GM12878 (cell line): ENCODE data around the gene ZNF776. TPM values are rescaled to one million over a fixed set of nuclear protein-coding genes. Genes with fewer than 3 reads are reported as not detected.

Experiments
- ATAC-seq: fragments of 200-7000 bp; cut with Tn5 transposase; 3 replicates; pipeline ENCODE4 v1.9.1; 2020; ENCODE audit warnings: mild to moderate bottlenecking, moderate library complexity
- BruUV-seq: library from RNA; stranded (reverse); fragments of 400-500 nt; replicated peaks from 2 replicates; lab custom pipeline; 2021; lab: Mats Ljungman, UMichigan
- CTCF ChIA-PET: fragments of 300-600 bp; sonication (Branson Sonifier 250); formaldehyde crosslinking; extraction: SDS; loops from one replicate; lab custom pipeline; 2021; ENCODE audit warnings: inconsistent platforms; lab: Yijun Ruan, JAX
- POLR2A ChIA-PET: fragments of 350-600 bp; formaldehyde crosslinking; extraction: SDS; loops from one replicate; lab custom pipeline; 2021; ENCODE audit warnings: inconsistent platforms; lab: Charles Lee
- RAD21 ChIA-PET: fragments of 300-600 bp; sonication (Branson Sonifier 250); formaldehyde crosslinking; loops from one replicate; lab custom pipeline; 2023; ENCODE audit warnings: antibody characterized with exemption; ENCODE audit not compliant: unreplicated experiment; lab: Charles Lee
- SMC1A ChIA-PET: fragments of 300-600 bp; sonication (Branson Sonifier 250); formaldehyde crosslinking; loops from one replicate; lab custom pipeline; 2023; ENCODE audit not compliant: unreplicated experiment, uncharacterized antibody; lab: Charles Lee
- DNase-seq: peaks from one replicate; pipeline ENCODE4 v3.0.0-alpha.2; 2011; ENCODE audit warnings: low read depth, low spot score
- FAIRE-seq: peaks from 3 replicates; lab custom pipeline; 2011; peaks lifted over from hg19 to GRCh38; lab: Jason Lieb, UNC
- H2AFZ ChIP-seq: 2 replicates; pipeline ENCODE4 v1.6.0; 2011; ENCODE audit warnings: low read depth, low read length, control low read depth; ENCODE audit not compliant: control insufficient read depth
- H3K27ac ChIP-seq: 2 replicates; pipeline ENCODE4 v1.5.1; 2011; ENCODE audit warnings: control low read depth; ENCODE audit not compliant: control insufficient read depth, insufficient read depth
- H3K27me3 ChIP-seq, 2 experiments: replicated peaks in 1 of 2; 2 replicates each; pipeline versions ENCODE4 v1.6.0 to v1.6.1; 2011; ENCODE audit warnings: low read length in 1 of 2; ENCODE audit not compliant: control insufficient read depth in 2 of 2, insufficient read depth in 2 of 2
- H3K36me3 ChIP-seq, 2 experiments: 2 replicates each; pipeline ENCODE4 v1.5.1; 2011; ENCODE audit warnings: low read length in 1 of 2; ENCODE audit not compliant: control insufficient read depth in 2 of 2, insufficient read depth in 2 of 2
- H3K4me1 ChIP-seq: 2 replicates; pipeline ENCODE4 v1.6.1; 2011; ENCODE audit warnings: mild to moderate bottlenecking, low read length, moderate library complexity, mixed read lengths; ENCODE audit not compliant: control insufficient read depth, insufficient read depth
- H3K4me2 ChIP-seq: 2 replicates; pipeline ENCODE4 v1.6.0; 2011; ENCODE audit warnings: control low read depth; ENCODE audit not compliant: control insufficient read depth, insufficient read depth
- H3K4me3 ChIP-seq: fragments of 200-600 bp; sonication (generic); 2 replicates; pipeline ENCODE4 v1.5.1; 2016
- H3K79me2 ChIP-seq: 2 replicates; pipeline ENCODE4 v1.6.0; 2011; ENCODE audit warnings: low read length; ENCODE audit not compliant: control insufficient read depth, insufficient read depth
- H3K9ac ChIP-seq: 2 replicates; pipeline ENCODE4 v1.8.0; 2011; ENCODE audit warnings: low read length, control low read depth, mixed read lengths; ENCODE audit not compliant: control insufficient read depth, insufficient read depth
- H3K9me3 ChIP-seq: replicated peaks from 3 replicates; pipeline ENCODE4 v1.5.1; 2011; ENCODE audit warnings: mild to moderate bottlenecking, low read length; ENCODE audit not compliant: control insufficient read depth, insufficient read depth
- H4K20me1 ChIP-seq: 2 replicates; pipeline ENCODE4 v1.6.0; 2011; ENCODE audit not compliant: control insufficient read depth, insufficient read depth
- CBX5 ChIP-seq: sonication (generic); IDR thresholded peaks from 2 replicates; pipeline ENCODE4 v1.6.1; 2016; ENCODE audit warnings: low read depth, moderate library complexity, mild to moderate bottlenecking, inconsistent platforms
- CEBPB ChIP-seq, 2 experiments: fragments of 150-350 bp in 1 of 2; IDR thresholded peaks; 2 replicates each; pipeline ENCODE4 v1.6.1; 2012 to 2014; ENCODE audit warnings: low read depth in 2 of 2, low read length in 2 of 2, borderline replicate concordance in 1 of 2, inconsistent platforms in 1 of 2
- CHD2 ChIP-seq: IDR thresholded peaks from 2 replicates; pipeline ENCODE4 v1.6.1; 2011; ENCODE audit warnings: low read depth, low read length, improper control_type of control experiment, borderline replicate concordance
- NR2C2 ChIP-seq: IDR thresholded peaks from 2 replicates; pipeline ENCODE4 v1.6.1; 2011; ENCODE audit warnings: borderline replicate concordance, low read depth; ENCODE audit not compliant: control insufficient read depth, insufficient read length
- PBX3 ChIP-seq: IDR thresholded peaks from 2 replicates; pipeline ENCODE4 v1.6.1; 2011; ENCODE audit warnings: mild to moderate bottlenecking, low read depth, low read length, moderate library complexity; ENCODE audit not compliant: insufficient replicate concordance
- SIN3A ChIP-seq: IDR thresholded peaks from 2 replicates; pipeline ENCODE4 v1.6.1; 2012; ENCODE audit warnings: low read depth, low read length, improper control_type of control experiment
- SMARCA5 ChIP-seq: fragments of 450-650 bp; IDR thresholded peaks from 2 replicates; pipeline ENCODE4 v1.6.1; 2017; ENCODE audit warnings: mild to moderate bottlenecking
- WGBS: methylation state at CpG from one replicate; pipeline ENCODE4 v1.1.6; 2016; ENCODE audit warnings: low lambda C conversion rate; ENCODE audit not compliant: insufficient replicate concordance, insufficient coverage; ENCODE audit errors: missing lambda C conversion rate; 5-methylcytosine and 5-hydroxymethylcytosine counted together
- in situ Hi-C: fragments of 300-500 bp; cut with MboI; formaldehyde crosslinking; loops from 9 replicates; pipeline ENCODE4 v1.14.3; 2018; ENCODE audit warnings: mixed read lengths
- intact Hi-C: fragments of 100-400 bp; cut with micrococcal nuclease; formaldehyde crosslinking; loops from one replicate; pipeline ENCODE4 v1.14.2; 2022; ENCODE audit not compliant: unreplicated experiment
- polyA plus RNA-seq, 11 experiments: library from polyadenylated mRNA; depleted of rRNA in 4 of 11; unstranded in 6 of 11; stranded (reverse) in 5 of 11; fragments of >200 nt; fragmentation: Nextera tagmentation in 4 of 11; fragmentation: Illumina TruSeq in 1 of 11; extraction: Ambion mirVana in 4 of 11; extraction: Trizol in 1 of 11; gene quantifications; 1 replicate in 1 of 11; 2 replicates in 10 of 11; pipeline versions ENCODE4 v1.2.1 to v1.2.3, GENCODE V29; 2011 to 2016; ENCODE audit warnings: inconsistent platforms in 2 of 11, missing spikeins in 2 of 11, low read depth in 1 of 11
- total RNA-seq, 4 experiments: library from RNA; depleted of rRNA in 3 of 4; stranded (reverse); fragments of >200 nt in 3 of 4; fragmentation: Illumina TruSeq in 1 of 4; extraction: Trizol in 1 of 4; gene quantifications; 2 replicates each; pipeline versions ENCODE4 v1.2.1 to v1.2.3, GENCODE V29; 2013 to 2021

The ZNF776 gene
- total and polyA plus RNA-seq, 10 of the 15 experiments (the other 5 are each of a cell fraction or from before 2014, with no cell fraction given) = 1.9 to 16.3 (median 11.7) TPM

GRCh38 chr19:57701625-57702024 lies 45.0 kb upstream of the ZNF776 start:
- H3K9me3 ChIP-seq = peaks cover 30% of the 10 kb centered on the region

GRCh38 chr19:57706346-57706745 lies 40.3 kb upstream of the ZNF776 start:
- no peaks in the 10 kb centered on the region for H3K79me2 ChIP-seq
- no peak for DNase-seq
- no peak overlapping the region for H3K9ac ChIP-seq
- TF ChIP-seq CHD2 (no peak), PBX3 (no peak), NR2C2 (no peak), CEBPB (IDR thresholded peaks at IDR 0.05; ENCODE audit: borderline replicate concordance in 1 of 2, low read depth in 2 of 2, low read length in 2 of 2) (no peak), SIN3A (no peak)
- no peak overlapping the region for H2AFZ ChIP-seq
- H4K20me1 ChIP-seq = no peaks in the 10 kb centered on the region
- intact Hi-C loops = no loop called here
- in situ Hi-C loops = no loop called here
- ChIA-PET RAD21 (no interaction called here), SMC1A (interaction anchor here (1.4 kb wide), 1 partner anchor 25 kb away, joined by 3 read pairs; the partner anchor contains the start of gene ZNF551), POLR2A (interaction anchor here (0.6 kb wide), 1 partner anchor 491 kb away, joined by 3 read pairs; no protein-coding TSS in a partner anchor), CTCF (no interaction called here)
- H3K27ac ChIP-seq = no peak overlapping the region
- H3K4me2 ChIP-seq = no peak overlapping the region
- FAIRE-seq = no peak
- peaks cover 21% of the 10 kb centered on the region; the same call in 2 of the 3 replicates for H3K9me3 ChIP-seq
- H3K27me3 ChIP-seq = no peaks in the 10 kb centered on the region
- H3K4me3 ChIP-seq = no peak overlapping the region
- H3K4me1 ChIP-seq = no peaks in the 10 kb centered on the region
- WGBS = 100% methylated on average over 1 of the region's 1 CpG
- BruUV-seq = no TSS peak
- no peak for ATAC-seq
- H3K36me3 ChIP-seq = 0 out of 4 replicates have a peak, but pooled peaks cover 0 to 4% of the 10 kb centered on the region in 2 experiments

More at GRCh38 chr19:57701625-57702024, 45.0 kb upstream of the ZNF776 start:
- Histone ChIP-seq H3K9ac (no peak overlapping the region), H3K36me3 (0 out of 4 replicates have a peak, but pooled peaks cover 0 to 4% of the 10 kb centered on the region in 2 experiments), H3K79me2 (no peaks in the 10 kb centered on the region), H3K27ac (no peak overlapping the region), H2AFZ (no peak overlapping the region), H4K20me1 (no peaks in the 10 kb centered on the region), H3K4me1 (no peaks in the 10 kb centered on the region), H3K4me2 (no peak overlapping the region), H3K27me3 (no peaks in the 10 kb centered on the region), H3K4me3 (no peak overlapping the region)
- CTCF ChIA-PET = no interaction called here
- FAIRE-seq = no peak
- in situ Hi-C loops = no loop called here
- DNase-seq = no peak
- POLR2A ChIA-PET = no interaction called here
- 90% methylated on average over 6 of the region's 6 CpGs for WGBS
- ATAC-seq = no peak
- intact Hi-C loops = no loop called here
- RAD21 ChIA-PET = no interaction called here
- BruUV-seq = no TSS peak
- SMC1A ChIA-PET = no interaction called here
- TF ChIP-seq SMARCA5 (no peak), CBX5 (0 out of 2 replicates have a peak, but pooled peaks have one; percentile 44)
